GM19240 (cell line): Measurements from ENCODE around the gene TUBG2.
"Not testable (repeated sequence)": the region's sequence is repeated elsewhere in the genome, so short reads cannot be mapped to it uniquely, and the experiment has no call there.

Source experiments
- DNase-seq: peaks from one replicate; pipeline ENCODE4 v3.0.0; 2011; ENCODE audit warnings: low spot score; ENCODE audit not compliant: insufficient read length

TUBG2 gene

DNA sequence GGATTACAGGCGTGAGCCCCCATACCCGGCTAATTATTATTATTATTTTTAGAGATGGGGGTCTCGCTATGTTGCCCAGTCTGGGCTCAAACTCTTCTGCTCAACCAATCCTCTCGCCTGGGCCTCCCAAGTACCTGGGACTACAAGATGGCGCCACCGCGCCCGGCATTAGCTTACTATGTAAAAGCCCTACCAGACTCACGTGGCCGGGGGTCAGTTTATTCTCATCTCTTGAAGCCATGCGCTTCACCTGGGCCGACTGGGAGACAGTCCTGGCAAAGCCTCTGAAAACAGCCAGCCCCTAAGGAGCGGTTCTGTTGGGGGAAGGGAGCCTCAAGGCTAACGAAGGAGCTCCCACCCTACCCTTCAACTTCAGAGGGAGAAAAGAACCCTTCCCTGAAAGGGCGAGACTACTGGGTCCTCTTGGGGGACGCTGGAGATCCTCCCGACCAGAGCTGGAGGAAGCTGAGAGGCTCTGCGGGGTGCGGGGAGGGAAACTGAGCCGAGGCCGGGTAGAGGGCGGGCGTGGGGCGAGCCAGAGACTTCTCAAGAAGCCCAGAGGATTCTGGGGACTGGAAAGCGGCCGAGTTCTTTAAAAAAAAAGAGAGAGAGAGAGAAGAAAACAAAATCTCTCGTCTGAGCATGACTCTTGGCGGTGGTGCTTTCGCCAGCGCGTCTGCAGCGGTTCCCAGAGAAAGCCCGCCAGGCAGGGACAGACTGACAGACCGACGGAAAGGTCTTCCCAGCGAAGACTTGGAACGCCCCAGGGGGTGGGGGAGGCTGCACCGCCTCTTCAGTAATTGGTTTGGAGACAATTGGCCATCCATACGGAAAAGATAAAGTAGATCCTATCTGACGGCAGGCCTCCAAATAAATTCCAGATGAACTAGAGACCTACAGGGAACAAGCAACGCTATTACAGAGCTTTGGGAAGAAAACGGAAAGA lies 5.6 kb upstream of the TUBG2 start:
- DNase-seq: no peak

GRCh38 chr17:42655528-42655927 lies 3.6 kb upstream of the TUBG2 start:
- DNase-seq: no peak

- DNase-seq: no peak
These were observed 1.1 kb upstream of the TUBG2 start for GRCh38 chr17:42657824-42658588.

DNA sequence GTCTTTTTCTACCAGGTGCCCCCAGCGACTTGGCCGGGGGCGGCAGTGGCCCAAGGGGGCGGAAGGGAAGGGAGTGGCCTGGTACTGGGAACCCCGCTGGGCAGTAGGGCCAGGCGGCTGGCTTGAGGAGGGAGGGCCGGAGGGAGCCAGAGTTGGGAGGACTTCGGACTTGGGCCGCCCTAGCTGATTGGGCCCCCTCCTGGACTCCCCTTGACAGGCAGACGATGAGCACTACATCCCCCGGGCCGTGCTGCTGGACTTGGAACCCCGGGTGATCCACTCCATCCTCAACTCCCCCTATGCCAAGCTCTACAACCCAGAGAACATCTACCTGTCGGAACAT lies 819 bp downstream of the TUBG2 start:
- not testable (repeated sequence) for DNase-seq

- no peak for DNase-seq
These were observed 1.7 kb downstream of the TUBG2 start for GRCh38 chr17:42660692-42661345.

DNA sequence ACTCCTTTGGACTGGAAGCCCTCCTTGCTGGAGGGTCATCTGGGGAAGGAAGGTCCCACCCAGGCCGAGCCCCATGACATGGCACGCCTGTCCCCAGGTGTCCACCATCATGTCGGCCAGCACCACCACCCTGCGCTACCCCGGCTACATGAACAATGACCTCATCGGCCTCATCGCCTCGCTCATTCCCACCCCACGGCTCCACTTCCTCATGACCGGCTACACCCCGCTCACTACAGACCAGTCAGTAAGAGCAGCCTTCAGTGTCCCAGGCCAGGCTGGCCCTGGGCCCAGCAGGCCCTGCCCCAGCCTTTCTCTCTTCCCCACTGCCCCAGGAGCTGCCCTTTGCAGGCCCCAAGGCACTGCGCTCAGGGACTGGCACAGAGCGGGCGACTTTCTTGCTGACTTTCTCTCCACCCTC lies 6.5 kb downstream of the TUBG2 start:
- no peak for DNase-seq

GRCh38 chr17:42666126-42666525 lies 7.0 kb downstream of the TUBG2 start:
- DNase-seq: not testable (repeated sequence)

DNA sequence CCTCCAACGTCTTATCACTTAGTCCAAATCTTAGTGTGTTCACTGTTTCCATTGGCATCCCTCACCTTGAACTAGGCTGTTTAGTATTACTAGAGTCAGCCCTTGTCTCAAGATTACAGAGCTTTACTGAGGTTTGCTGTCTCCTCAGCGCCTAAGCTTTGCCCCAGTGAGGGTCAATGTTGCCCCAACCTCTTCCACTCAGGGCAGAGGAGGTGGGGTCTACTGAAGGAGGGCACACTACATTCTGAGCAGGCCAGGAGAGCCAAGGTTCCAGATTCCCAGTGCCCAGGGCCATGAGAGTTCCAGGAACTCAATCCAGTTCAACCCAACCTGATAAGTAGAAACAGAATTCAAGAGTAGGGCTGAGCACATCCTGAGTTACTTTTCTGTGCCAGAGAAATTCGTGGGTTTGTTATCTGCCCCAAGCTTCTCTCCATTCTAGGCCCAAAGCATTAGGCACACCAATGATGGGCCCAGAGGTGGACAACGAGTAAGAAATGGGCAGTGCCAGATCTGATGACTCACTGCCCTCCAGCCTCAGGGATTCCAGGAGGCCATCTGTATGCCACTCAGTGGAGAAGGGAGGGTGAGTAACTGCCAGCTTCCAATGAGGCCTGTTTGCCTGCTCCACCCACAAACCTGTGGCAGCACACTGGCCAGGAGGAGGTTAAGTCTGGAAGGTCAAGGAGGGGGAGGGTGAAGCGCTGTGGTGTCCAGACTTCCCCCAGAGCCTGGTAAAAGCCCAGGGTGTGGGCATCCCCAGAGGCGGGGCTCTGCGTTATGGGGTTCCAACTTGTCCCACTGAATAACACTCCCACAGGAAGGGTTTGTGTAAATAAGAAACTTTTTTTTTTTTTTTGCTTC lies 8.2 kb downstream of the TUBG2 start:
- DNase-seq: no peak

- no peak for DNase-seq
These were observed 10.6 kb downstream of the TUBG2 start for GRCh38 chr17:42669705-42669976.

DNA sequence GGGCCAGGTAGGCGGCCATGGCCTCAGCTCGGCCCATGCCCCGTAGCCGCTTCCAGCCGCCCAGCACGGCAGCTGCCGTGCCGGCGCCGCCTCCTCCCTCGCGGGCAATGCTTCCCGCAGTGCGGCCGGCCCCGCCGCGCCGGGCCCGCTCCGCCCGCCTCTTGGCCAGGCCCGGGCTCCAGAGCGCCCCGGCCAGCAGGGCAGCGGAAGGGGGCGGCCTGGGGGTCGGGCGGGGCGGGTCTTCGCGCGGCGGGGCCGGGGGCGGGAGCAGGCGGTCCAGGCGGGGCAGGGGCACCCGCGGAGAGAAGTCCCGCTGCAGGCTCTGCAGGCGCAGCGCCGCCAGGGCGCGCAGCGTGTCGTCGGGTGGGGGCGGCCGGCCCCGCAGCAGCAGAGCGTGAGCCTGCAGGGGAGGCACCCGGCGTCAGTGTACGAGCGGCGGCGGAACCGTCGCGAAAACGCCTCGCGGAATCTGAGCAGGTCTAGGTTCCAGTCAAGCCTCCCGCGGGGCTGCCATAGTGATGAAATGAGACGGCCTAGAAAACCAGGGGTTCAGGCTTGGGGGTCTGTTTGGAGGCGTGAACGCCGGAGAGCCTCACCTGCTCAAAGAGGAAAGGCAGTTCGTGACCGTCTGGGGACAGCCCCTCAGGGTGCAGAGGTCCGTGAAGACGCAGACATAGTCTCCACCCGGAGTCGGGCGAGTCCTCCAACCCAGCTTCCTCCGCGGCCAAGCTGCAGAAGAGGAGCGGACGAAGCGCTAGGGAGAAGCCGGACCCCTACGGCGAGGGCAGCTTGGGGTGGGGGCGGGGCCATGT lies 11.1 kb downstream of the TUBG2 start:
- no peak for DNase-seq

GRCh38 chr17:42670789-42671657 lies 11.9 kb downstream of the TUBG2 start:
- no peak for DNase-seq

GRCh38 chr17:42672038-42672437 lies 13.0 kb downstream of the TUBG2 start:
- no peak for DNase-seq

- no peak for DNase-seq
These were observed 14.3 kb downstream of the TUBG2 start for GRCh38 chr17:42673266-42673884.

GRCh38 chr17:42673885-42674754 lies 15.0 kb downstream of the TUBG2 start:
- no peak for DNase-seq

- no peak for DNase-seq
These were observed 15.8 kb downstream of the TUBG2 start for GRCh38 chr17:42674755-42675347.

GRCh38 chr17:42675348-42675964 lies 16.4 kb downstream of the TUBG2 start:
- no peak for DNase-seq

GRCh38 chr17:42675965-42676423 lies 16.9 kb downstream of the TUBG2 start:
- no peak for DNase-seq
